NCI-H526 (cell line): ENCODE data around the gene GUCD1.

Source experiments
- DNase-seq, 2 experiments: peaks; one replicate each; lab custom pipeline; 2025; lab: John Stamatoyannopoulos, UW

The GUCD1 gene

DNA sequence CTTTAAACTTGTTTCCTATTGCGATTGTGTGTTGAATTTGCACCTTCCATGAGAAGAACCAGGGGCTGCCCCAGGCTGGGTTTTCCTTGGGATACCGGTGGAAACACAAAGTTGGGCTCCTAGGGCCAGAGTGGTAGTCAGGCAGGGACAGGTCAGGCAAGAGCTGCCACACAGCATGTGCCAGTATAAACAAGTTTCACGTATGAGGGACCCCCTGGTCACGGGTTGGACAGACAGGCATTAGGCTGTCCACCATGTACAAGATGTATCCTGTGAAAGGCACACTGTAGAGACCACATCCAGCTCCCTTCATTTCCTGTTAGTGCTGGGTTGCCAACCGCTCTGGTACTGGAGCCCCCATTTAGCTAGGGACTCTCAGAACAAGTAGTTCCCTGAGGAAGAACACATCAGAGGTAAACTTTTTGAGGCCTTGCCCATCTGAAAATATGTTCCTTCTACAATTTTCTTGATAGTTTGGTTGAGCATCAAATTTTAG is 51.0 kb downstream of the GUCD1 start:
- no peak for DNase-seq

DNA sequence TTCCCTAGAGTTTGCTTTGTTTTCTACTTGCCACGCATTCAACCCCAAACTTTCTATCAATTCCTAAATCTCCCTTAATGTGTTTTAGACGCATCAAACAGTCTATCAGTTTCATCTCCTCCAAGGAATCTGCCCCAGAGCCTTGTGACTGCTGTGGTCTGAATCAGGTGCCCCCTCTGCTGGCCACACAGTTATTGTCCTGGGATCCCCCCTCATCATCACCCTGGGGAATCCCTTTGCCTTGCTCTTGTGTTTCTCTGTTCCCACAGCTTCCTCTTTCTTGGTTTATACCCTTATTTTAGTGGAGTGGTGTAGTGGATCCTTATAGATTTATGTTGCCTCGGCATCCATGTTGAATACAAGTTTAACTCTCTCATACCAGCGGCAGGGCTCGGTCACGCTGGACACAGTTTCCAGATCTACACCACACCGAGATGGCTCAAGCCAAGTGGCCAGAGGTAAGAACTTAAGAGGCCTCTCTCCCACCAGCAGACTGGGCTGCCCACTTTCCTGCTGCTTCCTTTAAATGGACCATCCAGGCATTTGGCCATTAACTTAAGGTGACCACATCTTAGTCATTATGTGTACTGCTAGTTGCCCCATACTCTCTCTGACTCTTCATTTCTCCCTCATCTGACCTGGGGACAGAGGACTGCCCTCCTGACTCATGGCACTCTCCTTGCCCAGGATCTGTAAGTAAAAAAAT is 51.6 kb downstream of the GUCD1 start:
- DNase-seq: peak in 1 of 2 experiments; percentile 21

DNA sequence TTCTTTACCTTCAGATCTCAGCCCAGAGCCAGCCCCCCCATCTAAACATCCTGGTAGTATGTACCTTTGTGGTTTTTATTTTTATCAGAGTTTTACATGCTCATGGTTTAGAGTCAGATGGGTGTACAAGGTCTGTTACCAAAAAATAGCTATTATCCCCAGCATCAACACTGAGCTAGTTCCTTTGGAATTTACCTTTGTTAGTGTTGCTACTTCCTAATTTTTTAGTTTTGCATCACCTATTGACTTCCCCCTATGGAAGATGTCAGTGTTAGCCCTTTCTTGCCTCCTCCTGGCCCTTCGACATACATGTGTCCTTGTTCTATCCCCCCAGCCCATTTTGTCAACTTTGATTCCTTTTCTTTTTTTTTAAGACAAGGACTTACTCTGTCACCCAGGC is 52.4 kb downstream of the GUCD1 start:
- DNase-seq: no peak

DNA sequence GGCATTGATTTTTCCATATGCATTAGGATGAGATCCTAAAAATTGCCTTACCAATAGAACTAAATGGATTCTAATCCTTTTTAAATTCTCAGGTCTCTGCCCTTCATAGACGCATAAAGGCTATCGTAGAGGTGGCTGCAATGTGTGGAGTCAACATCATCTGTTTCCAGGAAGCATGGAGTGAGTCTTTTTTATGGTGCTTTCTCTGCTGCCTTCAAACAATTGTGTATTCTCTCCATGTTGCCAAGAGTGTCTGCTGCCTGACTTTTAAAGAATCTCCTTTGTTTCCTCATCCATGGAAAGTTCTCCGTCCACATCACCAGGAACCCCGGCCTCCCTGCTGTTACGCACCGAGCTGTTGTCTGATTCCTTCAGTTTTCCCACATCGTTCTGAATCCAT is 52.9 kb downstream of the GUCD1 start:
- no peak for DNase-seq

DNA sequence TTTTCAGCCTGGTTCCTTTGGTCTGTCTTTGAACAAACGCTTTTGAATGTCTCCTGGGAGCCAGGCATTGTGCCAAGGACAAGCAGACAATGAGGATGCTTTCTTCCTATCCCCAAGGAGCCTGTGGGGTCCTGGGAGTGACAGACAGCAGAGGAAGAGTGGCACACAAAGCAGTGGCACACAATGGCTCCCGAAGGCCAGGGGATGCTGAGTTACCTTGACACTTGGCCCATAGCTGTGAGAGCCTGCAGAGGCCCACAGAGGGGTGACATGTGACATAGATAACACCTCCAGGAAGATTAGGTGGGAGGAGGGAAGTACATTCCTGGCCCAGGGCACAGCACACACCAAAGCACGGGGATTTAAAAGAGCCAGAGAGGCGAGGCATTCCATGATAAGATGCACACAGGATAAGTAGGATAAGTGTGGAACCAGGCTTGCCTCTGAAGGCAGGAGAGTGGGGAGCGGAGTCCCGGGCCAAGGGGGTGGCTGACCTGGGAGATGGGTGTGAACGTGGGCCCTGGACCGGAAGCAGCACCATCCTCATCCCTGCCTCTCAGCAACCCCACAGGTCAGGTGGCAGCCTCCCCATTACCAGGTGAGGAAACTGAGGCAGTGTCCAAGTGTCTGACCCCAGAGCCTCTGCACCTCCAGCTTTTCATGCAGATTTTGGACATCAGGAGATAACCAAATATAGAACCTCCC is 53.5 kb downstream of the GUCD1 start:
- DNase-seq: no peak

DNA sequence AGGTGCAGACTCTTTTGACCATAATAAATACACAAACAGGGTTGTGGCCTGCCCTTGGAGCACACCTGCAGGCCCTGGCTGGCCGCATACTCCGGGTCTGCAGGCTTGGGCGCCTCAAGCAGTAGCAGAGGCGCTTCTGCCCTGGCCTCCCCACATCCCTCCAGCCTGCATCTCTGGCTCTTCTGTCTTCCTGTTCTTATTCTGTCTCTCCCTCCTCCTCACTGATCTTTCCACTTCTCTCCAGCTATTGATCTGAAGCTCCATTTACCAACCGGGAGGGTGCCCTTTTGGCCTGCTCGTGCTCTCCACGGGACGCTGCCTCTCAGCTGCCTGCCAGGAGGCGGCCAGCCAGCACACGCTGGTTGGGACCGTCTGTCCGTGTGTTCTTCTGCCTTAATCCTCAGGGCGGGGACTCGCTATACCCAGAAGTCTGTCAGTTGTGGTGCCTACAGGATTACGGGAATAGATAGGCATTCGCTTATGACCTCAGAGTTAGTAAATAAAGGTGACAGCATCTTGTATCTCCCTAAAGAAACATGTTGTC is 54.6 kb downstream of the GUCD1 start:
- DNase-seq: no peak

- DNase-seq: no peak
These were observed 55.1 kb downstream of the GUCD1 start for GRCh38 chr22:24499706-24500276.

DNA sequence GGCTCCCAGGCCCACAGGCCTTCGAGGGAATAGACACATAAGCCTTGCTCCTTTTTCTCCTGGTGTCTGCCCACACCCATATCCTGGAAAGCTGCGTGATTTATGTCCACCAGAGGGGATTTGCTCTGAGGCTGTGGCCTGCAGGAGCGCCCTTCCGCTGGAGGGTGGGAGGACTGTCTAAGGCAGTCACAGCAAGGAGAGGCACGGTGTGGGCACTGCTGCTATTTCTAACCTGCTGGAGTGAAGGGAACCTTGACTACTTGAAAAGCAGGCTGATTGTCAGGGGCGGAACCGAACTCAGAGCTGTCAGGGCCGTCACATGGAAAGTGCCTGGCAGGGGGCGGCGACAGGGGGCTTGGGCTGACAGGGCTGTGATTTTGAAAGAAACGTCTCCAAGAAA is 56.1 kb downstream of the GUCD1 start:
- no peak for DNase-seq

DNA sequence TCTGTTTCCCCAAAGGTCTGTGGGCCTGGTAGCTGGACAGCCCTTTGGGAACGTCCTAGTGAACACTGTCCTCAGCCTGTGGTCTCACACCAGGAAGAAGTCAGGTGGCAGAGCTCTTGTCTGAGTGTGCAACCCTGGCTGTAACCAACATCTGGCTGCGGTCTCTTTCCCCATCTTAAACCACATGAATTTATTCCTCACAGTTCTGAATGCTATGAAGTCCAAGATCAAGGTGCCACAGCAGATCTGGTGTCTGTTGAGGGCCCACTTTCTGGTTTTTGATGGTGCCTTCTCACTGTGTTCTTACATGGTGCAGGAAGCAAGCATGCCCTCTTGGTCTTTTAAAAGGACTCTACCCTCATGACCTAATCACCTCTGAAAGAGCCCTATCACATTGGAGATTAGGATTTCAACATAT is 57.1 kb downstream of the GUCD1 start:
- DNase-seq: no peak

GRCh38 chr22:24496661-24497060 is 58.3 kb downstream of the GUCD1 start:
- no peak for DNase-seq

DNA sequence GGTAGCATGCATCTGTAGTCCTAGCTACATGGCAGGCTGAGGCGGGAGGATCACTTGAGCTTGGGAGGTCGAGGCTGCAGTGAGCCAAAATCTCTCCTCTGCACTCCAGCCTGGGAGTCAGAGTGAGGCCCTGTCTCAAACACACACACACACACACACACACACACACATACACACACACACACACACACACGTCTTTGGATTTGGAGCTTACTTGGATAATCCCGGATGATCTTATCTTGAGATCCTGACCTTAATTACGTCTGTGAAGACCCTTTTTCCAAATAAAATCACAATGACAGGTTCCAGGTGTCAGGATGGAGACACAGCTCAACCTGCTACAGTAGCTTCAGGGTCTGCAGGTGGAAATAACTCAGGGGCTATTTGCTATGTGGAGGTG is 58.7 kb downstream of the GUCD1 start:
- no peak for DNase-seq

- no peak for DNase-seq
These were observed 59.6 kb downstream of the GUCD1 start for GRCh38 chr22:24495365-24495675.

DNA sequence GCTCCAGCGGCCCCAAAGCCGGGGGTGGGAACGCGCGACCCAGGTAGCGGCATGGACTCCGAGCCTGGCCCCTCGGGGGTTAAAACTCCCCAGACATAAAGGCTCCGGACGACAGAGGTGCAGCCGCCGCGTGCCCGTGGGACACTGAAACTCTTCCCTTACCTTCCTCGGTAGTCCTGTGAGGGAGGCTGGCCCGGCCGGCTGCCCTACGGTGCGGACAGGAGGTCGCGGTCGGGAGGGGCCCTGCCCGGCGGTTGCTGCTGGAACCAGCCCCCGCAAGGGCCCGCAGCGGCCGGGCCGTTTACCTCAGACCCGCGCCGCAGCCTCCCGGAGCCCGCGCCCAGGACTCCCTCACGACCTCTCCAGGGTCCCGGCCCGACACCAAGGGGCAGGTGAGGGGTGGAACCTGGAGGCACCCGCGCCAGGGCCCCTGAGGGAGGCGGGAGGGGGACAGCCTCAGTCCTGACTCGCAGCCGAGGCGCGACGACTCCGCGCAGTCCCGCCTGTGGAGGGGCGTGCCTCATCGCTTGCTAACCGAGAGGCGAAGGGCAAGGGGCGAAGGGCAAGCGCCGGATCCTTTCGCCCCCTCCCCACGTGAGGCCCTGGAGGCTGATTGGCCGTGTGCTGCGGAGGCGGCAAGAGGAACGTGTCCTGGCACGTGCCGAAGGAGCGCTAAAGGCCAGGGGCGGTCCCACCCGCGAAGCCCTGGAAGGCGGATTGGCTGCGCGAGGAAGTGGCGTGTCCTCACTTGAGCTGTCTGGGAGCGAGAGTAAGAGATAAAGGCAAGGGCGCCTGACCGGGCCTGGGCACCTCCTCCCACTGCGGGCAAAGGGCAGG is 60.2 kb downstream of the GUCD1 start, which contains the start of gene UPB1:
TSS of gene UPB1 (plus strand) at position 805 of the 837 bp plus-strand sequence. CDS start 72 bp downstream, outside the sequence.
- DNase-seq: no peak

DNA sequence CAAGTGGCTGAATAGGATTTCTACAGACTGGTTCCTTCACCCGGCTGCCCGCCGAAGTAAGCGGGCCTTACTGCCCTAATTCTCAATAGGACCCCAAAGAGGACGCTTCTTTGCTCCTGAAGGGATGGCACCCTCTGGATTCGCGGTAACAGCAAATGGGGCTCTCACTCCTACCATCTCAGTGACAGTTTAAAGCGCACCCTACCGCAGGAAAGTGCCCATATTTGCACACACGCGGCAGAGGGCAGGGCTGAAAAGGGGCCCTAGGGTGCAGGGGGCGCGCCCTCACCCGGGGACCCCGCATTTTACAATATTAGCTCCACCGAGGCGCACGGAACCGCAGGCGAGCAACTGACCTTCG is 60.8 kb downstream of the GUCD1 start:
- DNase-seq: no peak

GRCh38 chr22:24492391-24492790 is 62.5 kb downstream of the GUCD1 start:
- DNase-seq: no peak
